ENCODE measurements around the gene PCIF1. TPM values are rescaled to one million over a fixed set of nuclear protein-coding genes. Genes with fewer than 3 reads are reported as not detected.

PCIF1 gene
- total RNA-seq: 12.7 and 14.4 TPM in 2 replicates

DNA sequence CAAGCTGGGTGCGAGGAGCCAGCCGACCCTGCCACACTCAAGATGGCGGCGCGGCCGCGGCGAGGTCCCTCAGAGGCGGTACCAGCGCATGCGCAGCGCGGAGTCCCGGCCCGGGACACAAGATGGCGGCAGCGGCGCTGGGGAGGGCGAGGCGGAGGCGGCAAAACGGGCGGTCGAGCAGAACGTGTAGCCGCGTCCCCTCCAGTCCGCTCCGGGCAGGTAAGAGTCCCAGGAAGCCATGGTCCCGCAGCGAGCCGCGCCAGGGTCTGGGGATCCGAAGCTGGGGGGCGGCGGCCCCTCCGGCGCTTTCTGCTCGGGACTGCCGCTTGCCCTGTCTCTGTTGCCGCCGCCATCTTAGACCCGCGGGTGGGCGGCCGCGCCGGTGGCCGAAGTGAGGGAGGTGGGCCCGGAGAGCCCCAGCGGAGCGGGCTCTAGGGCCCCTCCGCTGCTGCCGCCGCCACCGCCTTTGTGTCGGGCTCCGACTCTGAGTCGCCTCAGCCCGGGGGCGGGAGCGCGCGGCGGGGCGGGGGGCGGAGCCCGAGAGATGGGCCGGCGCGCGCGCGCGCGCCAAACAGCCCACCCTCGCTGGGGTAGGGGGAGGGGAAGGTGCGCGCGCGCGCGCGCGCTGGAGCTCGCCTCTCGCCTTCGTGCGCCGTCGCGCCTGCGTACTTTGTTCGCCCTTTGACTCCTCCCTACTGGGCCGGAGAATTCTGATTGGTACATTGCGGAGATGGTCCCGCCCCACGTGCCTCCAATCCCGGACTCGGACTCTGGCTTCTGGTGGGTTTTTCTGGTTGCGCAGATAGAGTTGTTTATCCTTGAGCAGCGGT lies at the start of gene PCIF1:
Gene PCIF1 (plus strand): TSS at position 98 of the 830 bp plus-strand sequence. CDS start 4,317 bp downstream, outside the sequence.
- peaks cover 53% of the 10 kb centered on the region for H3K79me2 ChIP-seq (ENCODE audit: insufficient read depth, low read length)
- H3K4me1 ChIP-seq (ENCODE audit: insufficient read depth, low read length): peaks cover 16% of the 10 kb centered on the region

GRCh38 chr20:45886590-45887345 lies 47.7 kb upstream of the PCIF1 start:
- no peak for TF ChIP-seq CTCF (IDR thresholded peaks at IDR 0.05; ENCODE audit: extremely low read depth, low read depth, low read length)
- Histone ChIP-seq H3K9me3 (ENCODE audit: low read depth, low read length) (no peaks in the 10 kb centered on the region), H4K20me1 (ENCODE audit: insufficient read depth, low read length) (peaks cover 6% of the 10 kb centered on the region), H3K79me2 (ENCODE audit: insufficient read depth, low read length) (peaks cover 25% of the 10 kb centered on the region), H3K27ac (ENCODE audit: low read depth, low read length) (no peak overlapping the region), H3K4me1 (ENCODE audit: insufficient read depth, low read length) (peaks cover 28% of the 10 kb centered on the region), H2AFZ (ENCODE audit: low read length) (no peak overlapping the region), H3K36me3 (ENCODE audit: insufficient read depth, low read length) (peaks cover 20% of the 10 kb centered on the region), H3K4me2 (ENCODE audit: insufficient read depth, low read length) (no peak overlapping the region), H3K27me3 (ENCODE audit: insufficient read depth, low read length) (no peaks in the 10 kb centered on the region), H3K4me3 (ENCODE audit: insufficient read depth, low read length) (no peak overlapping the region)
- peak; percentile 56 for DNase-seq (ENCODE audit: insufficient read length, low spot score, missing footprints)

More for the DNA sequence above, at the start of gene PCIF1:
- peak; percentile 100 for DNase-seq (ENCODE audit: insufficient read length, low spot score, missing footprints)
- no peaks in the 10 kb centered on the region for H3K9me3 ChIP-seq (ENCODE audit: low read depth, low read length)
- peaks cover 46% of the 10 kb centered on the region for H4K20me1 ChIP-seq (ENCODE audit: insufficient read depth, low read length)
- no peak for TF ChIP-seq CTCF (IDR thresholded peaks at IDR 0.05; ENCODE audit: extremely low read depth, low read depth, low read length)
- H3K27ac ChIP-seq (ENCODE audit: low read depth, low read length): peak within 1 kb of the TSS; percentile 95
- peak within 1 kb of the TSS; percentile 94 for H2AFZ ChIP-seq (ENCODE audit: low read length)
- peaks cover 30% of the 10 kb centered on the region for H3K36me3 ChIP-seq (ENCODE audit: insufficient read depth, low read length)
- H3K27me3 ChIP-seq (ENCODE audit: insufficient read depth, low read length): no peaks in the 10 kb centered on the region
- peak within 1 kb of the TSS; percentile 99 for H3K4me2 ChIP-seq (ENCODE audit: insufficient read depth, low read length)
- peak within 1 kb of the TSS; percentile 100 for H3K4me3 ChIP-seq (ENCODE audit: insufficient read depth, low read length)

DNA sequence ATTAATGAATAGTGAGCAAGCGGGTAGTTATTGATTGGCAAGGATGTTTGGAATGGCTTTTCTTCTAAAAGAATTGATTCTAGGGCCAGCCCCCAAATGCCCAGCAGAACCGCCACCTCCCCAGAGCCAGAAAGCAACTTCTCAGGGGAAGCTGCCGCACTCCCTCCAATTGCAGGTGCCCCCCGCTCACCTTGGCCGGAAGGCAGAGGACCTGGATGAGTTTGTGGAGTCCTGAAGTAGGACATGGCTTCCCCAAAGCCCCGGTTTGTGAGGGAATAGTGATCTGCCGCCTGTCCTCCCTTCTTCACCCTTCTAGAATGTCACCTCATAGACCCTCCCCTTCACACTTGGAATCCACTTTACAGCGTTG lies 47.2 kb upstream of the PCIF1 start, which contains the start of gene SPATA25:
Gene SPATA25 (minus strand): TSS at position 277 of the 370 bp plus-strand sequence. CDS start 32 bp downstream, at position 245.
- Histone ChIP-seq H3K4me1 (ENCODE audit: insufficient read depth, low read length) (peaks cover 34% of the 10 kb centered on the region), H3K27ac (ENCODE audit: low read depth, low read length) (no peak within 1 kb of the TSS), H3K4me3 (ENCODE audit: insufficient read depth, low read length) (no peak within 1 kb of the TSS), H3K4me2 (ENCODE audit: insufficient read depth, low read length) (no peak within 1 kb of the TSS), H3K79me2 (ENCODE audit: insufficient read depth, low read length) (peaks cover 27% of the 10 kb centered on the region), H4K20me1 (ENCODE audit: insufficient read depth, low read length) (peaks cover 10% of the 10 kb centered on the region), H2AFZ (ENCODE audit: low read length) (no peak within 1 kb of the TSS), H3K9me3 (ENCODE audit: low read depth, low read length) (no peaks in the 10 kb centered on the region), H3K27me3 (ENCODE audit: insufficient read depth, low read length) (no peaks in the 10 kb centered on the region), H3K36me3 (ENCODE audit: insufficient read depth, low read length) (peaks cover 20% of the 10 kb centered on the region)
- no peak for TF ChIP-seq CTCF (IDR thresholded peaks at IDR 0.05; ENCODE audit: extremely low read depth, low read depth, low read length)
- peak; percentile 42 for DNase-seq (ENCODE audit: insufficient read length, low spot score, missing footprints)

GRCh38 chr20:45888681-45889080 lies 45.8 kb upstream of the PCIF1 start:
- no peak overlapping the region for H3K27ac ChIP-seq (ENCODE audit: low read depth, low read length)
- H4K20me1 ChIP-seq (ENCODE audit: insufficient read depth, low read length): peaks cover 20% of the 10 kb centered on the region
- peaks cover 18% of the 10 kb centered on the region for H3K36me3 ChIP-seq (ENCODE audit: insufficient read depth, low read length)
- peaks cover 24% of the 10 kb centered on the region for H3K79me2 ChIP-seq (ENCODE audit: insufficient read depth, low read length)
- no peak overlapping the region for H3K4me3 ChIP-seq (ENCODE audit: insufficient read depth, low read length)
- no peak overlapping the region for H3K4me2 ChIP-seq (ENCODE audit: insufficient read depth, low read length)
- no peak for TF ChIP-seq CTCF (IDR thresholded peaks at IDR 0.05; ENCODE audit: extremely low read depth, low read depth, low read length)
- peaks cover 38% of the 10 kb centered on the region for H3K4me1 ChIP-seq (ENCODE audit: insufficient read depth, low read length)
- peak; percentile 71 for DNase-seq (ENCODE audit: insufficient read length, low spot score, missing footprints)
- no peaks in the 10 kb centered on the region for H3K9me3 ChIP-seq (ENCODE audit: low read depth, low read length)
- no peak overlapping the region for H2AFZ ChIP-seq (ENCODE audit: low read length)
- H3K27me3 ChIP-seq (ENCODE audit: insufficient read depth, low read length): no peaks in the 10 kb centered on the region
